OCI-LY7 (cell line): Measurements from ENCODE around the gene CDCP1. TPM values are rescaled to one million over a fixed set of nuclear protein-coding genes. Genes with fewer than 3 reads are reported as not detected.

ENCODE experiments used
- BruUV-seq: library from RNA; stranded (reverse); fragments of 400-500 nt; replicated peaks from 2 replicates; lab custom pipeline; 2021; lab: Mats Ljungman, UMichigan
- CTCF ChIA-PET: fragments of 300-600 bp; sonication (Branson Sonifier 250); formaldehyde crosslinking; loops from one replicate; lab custom pipeline; 2022; ENCODE audit warnings: antibody characterized with exemption; ENCODE audit not compliant: unreplicated experiment; lab: Charles Lee
- POLR2A ChIA-PET: fragments of 300-600 bp; sonication (Branson Sonifier 250); formaldehyde crosslinking; loops from one replicate; lab custom pipeline; 2022; ENCODE audit warnings: antibody characterized with exemption; lab: Charles Lee
- DNase-seq: peaks from one replicate; pipeline ENCODE4 v3.0.0-alpha.2; 2015; ENCODE audit warnings: low spot score
- H2AFZ ChIP-seq: fragments of 200-600 bp; sonication (generic), shearing (Covaris generic); 2 replicates; pipeline ENCODE4 v1.6.1; 2014; ENCODE audit warnings: mild to moderate bottlenecking, antibody characterized with exemption, low read length, moderate library complexity
- H3K27ac ChIP-seq: fragments of 200-600 bp; sonication (generic); 2 replicates; pipeline ENCODE4 v1.5.1; 2014; ENCODE audit warnings: mixed run types, low read depth, mild to moderate bottlenecking, moderate library complexity, low read length, inconsistent platforms; ENCODE audit not compliant: poor library complexity, severe bottlenecking
- H3K36me3 ChIP-seq: fragments of 200-600 bp; sonication (generic); 2 replicates; pipeline ENCODE4 v1.6.1; 2014; ENCODE audit warnings: mild to moderate bottlenecking, antibody characterized with exemption, low read length, moderate library complexity, mixed read lengths; ENCODE audit not compliant: insufficient read depth
- H3K4me1 ChIP-seq: fragments of 200-600 bp; sonication (generic); 2 replicates; pipeline ENCODE4 v1.5.1; 2014; ENCODE audit warnings: mild to moderate bottlenecking, low read length; ENCODE audit not compliant: insufficient read depth, poor library complexity, severe bottlenecking
- H3K4me2 ChIP-seq: fragments of 200-600 bp; sonication (generic); 2 replicates; pipeline ENCODE4 v1.6.1; 2014; ENCODE audit warnings: mild to moderate bottlenecking, low read length
- H3K4me3 ChIP-seq: fragments of 200-600 bp; sonication (generic); 2 replicates; pipeline ENCODE4 v1.5.1; 2014; ENCODE audit warnings: mild to moderate bottlenecking, low read depth, low read length; ENCODE audit not compliant: poor library complexity, severe bottlenecking
- H3K79me2 ChIP-seq: fragments of 200-600 bp; sonication (generic); 2 replicates; pipeline ENCODE4 v1.6.1; 2016; ENCODE audit warnings: low read depth, mild to moderate bottlenecking, low read length, moderate library complexity, mixed read lengths; ENCODE audit not compliant: insufficient read depth
- H3K9me2 ChIP-seq: fragments of 200-600 bp; sonication (generic); 2 replicates; pipeline ENCODE4 v1.6.1; 2016; ENCODE audit warnings: mild to moderate bottlenecking, low read length, mixed read lengths; ENCODE audit not compliant: insufficient read depth
- H3K9me3 ChIP-seq: fragments of 200-600 bp; sonication (generic); 2 replicates; pipeline ENCODE4 v1.6.1; 2014; ENCODE audit warnings: mild to moderate bottlenecking, mixed run types, low read length, mixed read lengths
- H4K20me1 ChIP-seq: fragments of 200-600 bp; sonication (generic); 2 replicates; pipeline ENCODE4 v1.6.1; 2014; ENCODE audit warnings: mild to moderate bottlenecking, antibody characterized with exemption, low read length, moderate library complexity, mixed read lengths; ENCODE audit not compliant: insufficient read depth
- CTCF ChIP-seq: fragments of 200-600 bp; sonication (generic); conservative IDR thresholded peaks from 2 replicates; pipeline ENCODE4 v1.5.1; 2014; ENCODE audit warnings: mild to moderate bottlenecking, antibody characterized with exemption, low read length, moderate library complexity, mixed read lengths
- EZH2phosphoT487 ChIP-seq: fragments of 200-600 bp; sonication (generic); IDR thresholded peaks from 2 replicates; pipeline ENCODE4 v1.6.1; 2018; ENCODE audit warnings: low read depth, borderline replicate concordance, mild to moderate bottlenecking, mixed run types, antibody characterized with exemption, low read length, moderate library complexity, mixed read lengths
- intact Hi-C: fragments of 100-400 bp; cut with micrococcal nuclease; formaldehyde crosslinking; loops from one replicate; pipeline ENCODE4 v1.10.0; 2022; ENCODE audit not compliant: unreplicated experiment
- total RNA-seq, 2 experiments: library from RNA; depleted of rRNA in 1 of 2; stranded (reverse); fragments of >200 nt in 1 of 2; shearing (Covaris generic) in 1 of 2; gene quantifications; 2 replicates each; pipeline ENCODE4 v1.2.3, GENCODE V29; 2014 to 2022

Gene CDCP1
- total RNA-seq, 2 experiments from 2014 or later: not detected

DNA sequence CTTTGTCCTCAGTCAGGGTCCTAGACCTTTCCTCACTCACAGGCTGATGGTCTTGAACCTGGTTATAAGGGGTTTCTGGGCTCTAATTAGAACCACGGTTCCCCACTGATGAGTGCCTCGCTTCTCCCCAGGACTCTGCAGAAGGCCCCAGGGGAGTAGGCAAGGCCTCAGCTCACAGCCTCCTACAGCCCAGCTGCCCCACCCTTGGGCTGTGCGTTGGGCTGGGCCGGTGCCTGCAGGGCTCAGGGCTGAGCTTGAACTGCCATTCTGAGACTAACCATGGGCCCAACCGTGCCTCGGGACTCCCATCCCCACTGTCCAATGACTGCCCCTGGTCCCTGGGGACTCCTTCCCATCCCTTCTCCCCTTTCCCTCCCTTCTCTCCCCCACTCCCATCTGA is 94.5 kb downstream of the CDCP1 start:
- Histone ChIP-seq H3K79me2 (no peaks in the 10 kb centered on the region), H3K4me1 (no peaks in the 10 kb centered on the region), H3K4me3 (no peak overlapping the region), H3K9me2 (no peaks in the 10 kb centered on the region), H3K27ac (no peak overlapping the region), H2AFZ (no peak overlapping the region), H4K20me1 (no peaks in the 10 kb centered on the region), H3K4me2 (no peak overlapping the region), H3K9me3 (no peaks in the 10 kb centered on the region), H3K36me3 (no peaks in the 10 kb centered on the region)
- DNase-seq: no peak
- ChIA-PET POLR2A (no interaction called here), CTCF (no interaction called here)
- intact Hi-C loops: no loop called here
- no peak for TF ChIP-seq EZH2phosphoT487
- no peak for TF ChIP-seq CTCF
- no TSS peak for BruUV-seq

DNA sequence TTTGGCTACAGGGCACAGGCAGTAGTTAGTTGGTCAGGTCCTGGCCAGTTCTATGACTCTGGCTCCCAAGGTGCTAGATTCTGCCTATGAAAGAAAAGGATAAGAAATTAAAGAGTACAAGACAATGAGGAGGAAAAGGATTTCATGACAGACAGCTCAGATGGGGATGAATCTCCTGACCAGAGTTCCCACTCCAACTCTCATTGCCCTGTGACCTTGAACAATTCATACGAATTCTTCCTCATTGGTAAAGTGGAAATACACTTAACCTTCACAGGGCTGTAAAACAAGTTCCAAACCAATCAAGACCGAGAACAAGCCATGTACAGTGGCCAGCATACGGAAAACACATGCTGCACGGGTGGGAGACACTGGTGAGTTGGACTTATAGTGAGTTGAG is 96.4 kb downstream of the CDCP1 start:
- H3K27ac ChIP-seq: no peak overlapping the region
- no peak overlapping the region for H3K4me2 ChIP-seq
- H3K79me2 ChIP-seq: no peaks in the 10 kb centered on the region
- POLR2A ChIA-PET: no interaction called here
- CTCF ChIA-PET: interaction anchor here (1.0 kb wide), 1 partner anchor 8 kb away, joined by 4 read pairs; no protein-coding TSS in a partner anchor
- TF ChIP-seq CTCF (no peak), EZH2phosphoT487 (no peak)
- BruUV-seq: no TSS peak
- no peak overlapping the region for H3K4me3 ChIP-seq
- no peak overlapping the region for H2AFZ ChIP-seq
- DNase-seq: no peak
- intact Hi-C loops: no loop called here
- H3K4me1 ChIP-seq: no peaks in the 10 kb centered on the region
- no peaks in the 10 kb centered on the region for H4K20me1 ChIP-seq
- H3K9me2 ChIP-seq: no peaks in the 10 kb centered on the region
- no peaks in the 10 kb centered on the region for H3K36me3 ChIP-seq
- no peaks in the 10 kb centered on the region for H3K9me3 ChIP-seq

- no TSS peak for BruUV-seq
- DNase-seq: no peak
- Histone ChIP-seq H3K4me3 (no peak overlapping the region), H4K20me1 (no peaks in the 10 kb centered on the region), H3K36me3 (no peaks in the 10 kb centered on the region), H3K79me2 (no peaks in the 10 kb centered on the region), H3K27ac (no peak overlapping the region), H3K4me1 (no peaks in the 10 kb centered on the region), H2AFZ (no peak overlapping the region), H3K4me2 (no peak overlapping the region), H3K9me3 (no peaks in the 10 kb centered on the region), H3K9me2 (no peaks in the 10 kb centered on the region)
- intact Hi-C loops: no loop called here
- no peak for TF ChIP-seq CTCF
- no peak for TF ChIP-seq EZH2phosphoT487
- ChIA-PET POLR2A (no interaction called here), CTCF (no interaction called here)
Measured at GRCh38 chr3:45048244-45048643, 97.9 kb downstream of the CDCP1 start.
